K562 (cell line): ENCODE measurements around the gene ZC3H18. TPM values are rescaled to one million over a fixed set of nuclear protein-coding genes. Genes with fewer than 3 reads are reported as not detected.

Experiments used
- ARID1B ChIP-seq: fragments of 450-650 bp; IDR thresholded peaks from 2 replicates; pipeline ENCODE4 v1.6.1; 2016; ENCODE audit warnings: antibody characterized with exemption, mild to moderate bottlenecking, inconsistent platforms
- FOXK2 ChIP-seq, 2 experiments: fragments of 450-650 bp; IDR thresholded peaks in 1 of 2; conservative IDR thresholded peaks in 1 of 2; 2 replicates each; pipeline ENCODE4 v1.6.1; 2016; ENCODE audit warnings: low read depth in 2 of 2, mild to moderate bottlenecking in 1 of 2
- HDGF ChIP-seq: fragments of 450-650 bp; IDR thresholded peaks from 2 replicates; pipeline ENCODE4 v1.6.1; 2016
- KAT2B ChIP-seq: IDR thresholded peaks from one replicate; pipeline ENCODE4 v1.6.1; 2012; ENCODE audit warnings: low read depth, mild to moderate bottlenecking, control low read depth, inconsistent platforms, low read length, moderate library complexity
- PHF21A ChIP-seq: fragments of 450-650 bp; IDR thresholded peaks from 2 replicates; pipeline ENCODE4 v1.6.1; 2017; ENCODE audit warnings: low read depth, borderline replicate concordance
- RBBP5 ChIP-seq: fragments of 200-600 bp; sonication (generic); IDR thresholded peaks from 2 replicates; pipeline ENCODE4 v1.6.1; 2012; ENCODE audit warnings: borderline replicate concordance, mild to moderate bottlenecking, low read length, control low read depth, inconsistent platforms; ENCODE audit not compliant: insufficient read depth, poor library complexity, severe bottlenecking
- RNF219 ChIP-seq: fragments of 250-450 bp; sonication (Bioruptor Pico); IDR thresholded peaks from 2 replicates; pipeline ENCODE4 v1.5.0; 2022; ENCODE audit warnings: mild to moderate bottlenecking
- SMARCA4 ChIP-seq: fragments of 450-650 bp; IDR thresholded peaks from 2 replicates; pipeline ENCODE4 v1.6.1; 2016
- STAT6 ChIP-seq: sonication (generic); formaldehyde crosslinking; IDR thresholded peaks from 2 replicates; pipeline ENCODE4 v1.8.1; 2023; ENCODE audit warnings: mild to moderate bottlenecking, missing genetic modification reagents
- WHSC1 ChIP-seq: IDR thresholded peaks from one replicate; pipeline ENCODE4 v1.6.1; 2012; ENCODE audit warnings: low read length, control low read depth, inconsistent platforms
- ZBTB49 ChIP-seq: sonication (generic); formaldehyde crosslinking; IDR thresholded peaks from 2 replicates; pipeline ENCODE4 v1.8.0; 2022; ENCODE audit warnings: missing genetic modification reagents, mild to moderate bottlenecking, borderline replicate concordance
- ZNF184 ChIP-seq: sonication (generic); formaldehyde crosslinking; IDR thresholded peaks from 2 replicates; pipeline ENCODE4 v1.5.0; 2020; ENCODE audit warnings: missing genetic modification reagents
- ZNF384 ChIP-seq: IDR thresholded peaks from 2 replicates; pipeline ENCODE4 v1.6.1; 2012; ENCODE audit warnings: low read depth, low read length, improper control_type of control experiment
- ZNF431 ChIP-seq: sonication (generic); formaldehyde crosslinking; IDR thresholded peaks from 2 replicates; pipeline ENCODE4 v1.8.0; 2022; ENCODE audit warnings: mild to moderate bottlenecking, missing genetic modification reagents
- ZNF507 ChIP-seq: conservative IDR thresholded peaks from 2 replicates; pipeline ENCODE4 v1.6.1; 2017; ENCODE audit warnings: missing genetic modification characterization, missing compliant biosample characterization
- ZNF609 ChIP-seq: sonication (generic); formaldehyde crosslinking; IDR thresholded peaks from 2 replicates; pipeline ENCODE4 v1.8.1; 2023; ENCODE audit warnings: missing genetic modification reagents, mild to moderate bottlenecking, borderline replicate concordance
- polyA plus RNA-seq, 8 experiments: library from polyadenylated mRNA; depleted of rRNA in 4 of 8; stranded (reverse) in 5 of 8; unstranded in 3 of 8; fragments of >200 nt; fragmentation: Nextera tagmentation in 2 of 8; fragmentation: Illumina TruSeq in 1 of 8; extraction: Ambion mirVana in 2 of 8; extraction: Trizol in 1 of 8; gene quantifications; 2 replicates each; pipeline versions ENCODE4 v1.2.1 to v1.2.3, GENCODE V29; 2011 to 2014; ENCODE audit warnings: inconsistent platforms in 1 of 8, missing spikeins in 1 of 8
- total RNA-seq, 7 experiments: library from RNA; depleted of rRNA in 6 of 7; stranded (reverse); fragments of >200 nt in 6 of 7; fragmentation: Illumina TruSeq in 2 of 7; extraction: Trizol in 2 of 7; gene quantifications; 2 replicates each; pipeline versions ENCODE4 v1.2.1 to v1.2.3, GENCODE V29; 2011 to 2021; ENCODE audit warnings: low replicate concordance in 1 of 7

ZC3H18 gene
- total and polyA plus RNA-seq, 9 of the 15 experiments (the other 6 are each of a cell fraction or from before 2014, with no cell fraction given): 1.7 to 88.7 (median 26.9) TPM

- TF ChIP-seq ZNF609 (no peak), ZNF431 (CRISPR knock-in tag) (no peak), PHF21A (peak; percentile 44), ZNF507 (tag) (no peak), ZBTB49 (CRISPR knock-in tag) (no peak), RNF219 (CRISPR knock-in tag) (no peak), RBBP5 (peak; percentile 49), ARID1B (peak; percentile 59), FOXK2 (conservative IDR thresholded peaks at IDR 0.05 in 1 of 2, IDR thresholded peaks at IDR 0.05 in 1 of 2; ENCODE audit: low read depth in 2 of 2) (peak; percentile 85 to 88), HDGF (0 out of 2 replicates have a peak, but pooled peaks have one; percentile 28), KAT2B (no peak), SMARCA4 (no peak; the same call in 1 of the 2 replicates), WHSC1 (no peak), ZNF384 (no peak), ZNF184 (CRISPR knock-in tag) (no peak), STAT6 (CRISPR knock-in tag) (no peak)
Observed at GRCh38 chr16:88651276-88651988, 81.2 kb downstream of the ZC3H18 start (continued).
